ENCODE results near the gene DIRAS1.

- no peak for TF ChIP-seq EZH2phosphoT487 (conservative IDR thresholded peaks at IDR 0.05; ENCODE audit: low read length)
- TF ChIP-seq CTCF (IDR thresholded peaks at IDR 0.05; ENCODE audit: insufficient read depth, low read length, poor library complexity, severe bottlenecking) = no peak
Observed at GRCh38 chr19:2751438-2751830, 30.3 kb upstream of the DIRAS1 start.
